HG03575 (cell line): Measurements from ENCODE around the gene ZNF521.

Source experiments
- ATAC-seq: cut with Tn5 transposase; IDR thresholded peaks from one replicate; pipeline ENCODE4 v1.9.1; 2021; ENCODE audit not compliant: unreplicated experiment, insufficient number of reproducible peaks, low FRiP score; ENCODE audit errors: extremely low read depth

The ZNF521 gene

DNA sequence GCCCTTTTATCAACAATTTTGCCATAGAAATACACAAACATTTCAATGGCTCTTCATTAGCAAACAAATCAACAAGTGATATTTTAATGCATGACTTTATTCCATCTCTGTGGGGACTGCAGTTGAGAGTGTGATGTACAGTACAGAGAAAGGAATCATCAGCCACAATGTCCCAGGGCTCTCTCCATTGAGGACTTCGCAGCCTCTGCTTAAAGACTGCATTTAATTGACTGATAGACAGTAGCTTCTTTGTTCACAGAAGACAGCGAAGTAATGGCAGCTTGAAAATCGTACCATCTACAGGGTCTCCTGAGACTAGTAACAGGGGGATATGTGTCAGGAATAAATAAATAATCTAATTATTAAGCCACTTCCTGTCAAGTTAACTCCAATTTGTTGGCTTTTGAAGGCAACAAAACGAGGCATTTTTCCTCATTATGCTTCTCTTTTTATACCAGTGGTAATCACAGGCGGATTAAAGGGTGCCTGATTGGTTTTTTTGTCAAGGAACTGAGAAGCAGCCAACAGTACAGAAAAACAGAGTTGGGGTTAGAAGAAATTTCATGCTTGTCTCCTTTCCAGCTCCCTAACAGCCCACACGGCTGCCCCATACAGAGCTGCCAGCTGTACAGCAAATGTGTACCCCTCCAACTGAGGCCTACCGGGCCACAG lies 164.3 kb downstream of the ZNF521 start:
- no peak for ATAC-seq

DNA sequence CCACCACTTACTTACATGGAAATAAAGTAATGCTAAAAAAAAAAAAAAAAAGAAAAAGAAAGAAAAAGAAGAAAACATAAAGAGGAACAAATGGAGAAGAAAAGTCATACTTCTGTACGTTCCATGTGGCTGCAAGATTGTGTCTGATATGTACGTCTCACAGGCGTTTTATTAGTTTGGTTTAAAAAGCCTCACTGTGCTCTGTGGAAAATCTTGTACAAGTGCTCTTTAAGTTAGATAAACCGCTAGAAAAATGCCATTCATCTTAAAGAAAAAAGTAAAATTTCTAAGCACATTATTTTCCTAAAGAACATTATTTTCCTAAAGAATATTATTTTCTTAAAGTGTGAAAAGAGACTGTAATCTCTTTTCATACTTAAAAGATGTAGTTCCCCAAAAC lies 165.1 kb downstream of the ZNF521 start:
- no peak for ATAC-seq

DNA sequence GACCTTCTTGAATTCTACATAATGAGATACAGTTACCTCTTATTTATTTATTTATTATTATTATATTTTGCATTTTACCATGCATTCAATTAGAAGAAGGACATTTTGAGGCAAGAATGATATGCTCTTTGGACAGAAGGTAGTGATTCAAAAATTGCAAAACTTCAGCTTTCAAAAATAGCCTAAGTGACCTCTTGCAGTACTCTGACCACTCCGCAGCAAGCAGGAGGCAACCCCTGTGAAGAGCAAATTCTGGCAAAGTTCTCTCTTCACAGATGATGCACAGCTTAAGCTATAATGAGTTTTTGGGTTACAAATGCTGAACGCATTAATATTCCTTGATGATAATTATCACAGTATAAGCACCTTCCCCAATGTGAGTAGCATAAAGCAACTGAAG lies 170.0 kb downstream of the ZNF521 start:
- no peak for ATAC-seq

DNA sequence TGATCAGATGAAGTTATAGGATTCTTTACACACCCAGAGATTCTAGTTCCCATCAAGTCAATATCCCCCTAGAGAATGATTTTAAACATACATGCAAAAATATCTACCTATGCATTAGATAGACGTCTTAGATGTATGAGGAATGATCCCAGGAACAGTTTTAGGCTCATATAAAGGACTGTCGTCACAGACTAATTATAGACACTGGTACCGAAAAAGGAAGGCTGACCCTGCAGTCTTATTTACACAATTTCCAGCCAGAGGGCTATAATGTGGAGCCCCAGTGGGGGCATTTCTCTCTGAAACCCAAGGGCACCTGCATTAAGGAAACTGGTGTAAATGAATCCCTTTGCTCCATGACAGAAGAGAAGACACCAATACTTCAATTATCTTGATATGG lies 170.4 kb downstream of the ZNF521 start:
- no peak for ATAC-seq

DNA sequence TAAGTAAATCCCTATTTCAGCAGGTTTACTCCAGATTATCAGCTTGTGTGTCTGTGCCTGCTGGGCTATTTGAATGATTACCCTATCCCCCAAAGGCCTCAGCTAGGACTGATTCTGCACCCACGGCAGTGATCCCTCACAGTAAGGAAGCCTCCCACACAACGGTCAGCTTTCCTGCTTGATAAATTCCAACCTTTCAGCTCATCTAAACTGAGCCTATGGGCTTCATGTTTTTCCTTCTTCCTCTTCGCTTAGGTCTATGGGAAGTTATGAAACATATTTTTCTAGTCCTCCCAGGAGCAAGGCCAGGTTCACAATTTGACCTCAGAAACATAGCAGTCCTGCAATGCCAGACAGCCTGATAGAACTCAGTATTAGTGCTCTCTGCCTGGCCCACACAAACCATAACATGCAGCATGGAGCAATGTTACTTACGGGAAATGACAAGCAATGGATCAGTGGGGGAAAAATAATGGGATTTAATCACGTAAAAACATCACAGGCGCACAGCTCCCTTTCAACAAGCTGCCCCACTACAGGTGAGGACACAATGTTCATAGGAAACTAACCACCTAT lies 170.9 kb downstream of the ZNF521 start:
- ATAC-seq = no peak

DNA sequence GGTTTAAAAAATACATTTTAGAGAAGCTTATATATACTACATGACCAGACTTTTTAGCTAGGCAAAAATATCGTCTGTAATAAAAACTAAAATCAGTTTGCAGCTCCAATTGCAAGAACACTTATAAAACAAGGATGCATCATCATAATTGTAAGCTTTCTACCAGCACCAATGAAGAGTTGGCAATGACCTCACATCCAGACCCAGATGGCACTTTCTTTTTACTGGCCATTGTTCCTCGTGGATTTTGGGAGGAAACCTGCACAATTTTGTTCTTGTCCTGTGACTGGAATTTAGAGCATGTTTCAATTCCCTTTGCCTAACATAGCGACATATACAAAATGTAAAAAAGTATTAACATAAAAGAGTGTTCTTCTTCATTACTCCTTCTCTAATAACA lies 174.3 kb downstream of the ZNF521 start:
- no peak for ATAC-seq

DNA sequence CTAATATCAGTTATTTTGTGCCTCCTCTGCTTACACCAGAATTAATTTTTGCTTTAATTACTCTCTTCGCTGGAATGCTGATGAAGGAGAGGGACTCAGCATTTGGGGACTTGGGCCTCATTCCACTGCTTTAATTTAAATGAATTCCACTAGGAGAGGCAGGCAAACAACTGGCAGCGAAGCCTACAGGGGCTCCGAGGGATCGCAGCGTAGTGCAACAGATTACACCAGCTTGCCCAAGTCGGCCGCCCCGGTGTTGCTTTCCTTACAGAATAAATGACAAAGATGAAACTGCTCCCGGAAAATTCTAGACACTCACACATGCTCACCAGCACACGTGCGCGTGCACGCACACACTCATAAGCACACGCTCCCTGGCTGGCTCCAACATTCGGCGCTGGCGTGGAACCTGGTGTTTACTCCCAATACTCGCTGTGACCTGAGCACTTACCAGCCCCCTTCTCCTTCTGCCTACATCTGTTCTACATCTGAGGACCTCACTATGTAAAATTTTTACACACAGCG lies 175.4 kb downstream of the ZNF521 start:
- no peak for ATAC-seq

DNA sequence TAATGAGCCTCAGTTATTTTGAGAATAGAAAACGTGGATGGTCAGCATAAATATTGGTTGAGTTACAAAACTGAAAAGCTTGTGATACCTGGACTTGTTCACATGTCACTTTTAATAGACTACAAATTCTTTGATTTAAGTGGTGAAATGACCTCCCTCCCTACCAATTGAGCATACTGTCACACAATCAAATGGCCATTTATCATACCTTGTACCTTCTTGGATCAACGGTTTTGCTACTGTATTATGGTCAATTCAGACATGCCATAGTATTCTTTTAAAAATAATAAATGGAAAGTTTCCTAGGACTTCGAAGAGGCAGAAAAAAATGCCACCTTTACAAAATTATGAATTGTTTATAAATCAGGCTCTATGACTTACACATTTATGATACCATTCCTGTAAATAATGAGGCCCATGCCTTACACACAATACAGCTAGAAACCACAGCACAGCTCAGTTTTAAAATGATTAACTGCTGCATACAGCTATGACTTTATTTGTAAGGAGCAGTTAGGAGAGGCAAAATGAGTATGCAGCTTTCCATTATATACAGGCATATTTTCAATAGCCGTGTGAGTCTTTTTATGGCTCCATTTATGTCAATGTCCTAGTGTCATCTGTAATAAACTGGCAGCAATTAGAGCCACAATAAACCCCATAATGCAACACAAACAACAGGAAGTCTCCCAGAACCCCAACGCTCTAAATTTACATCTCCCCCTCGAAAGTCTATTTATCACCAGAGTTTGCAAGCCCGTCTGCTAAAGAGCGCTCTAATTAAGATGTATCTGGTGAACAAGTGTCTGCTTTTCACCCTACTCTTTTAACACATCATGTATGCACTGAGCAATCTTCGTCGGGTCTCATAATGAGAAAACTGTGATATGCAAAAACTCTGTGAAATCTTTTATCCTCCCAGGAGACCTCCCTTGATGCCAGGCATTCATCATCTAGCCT lies 176.1 kb downstream of the ZNF521 start:
- no peak for ATAC-seq

DNA sequence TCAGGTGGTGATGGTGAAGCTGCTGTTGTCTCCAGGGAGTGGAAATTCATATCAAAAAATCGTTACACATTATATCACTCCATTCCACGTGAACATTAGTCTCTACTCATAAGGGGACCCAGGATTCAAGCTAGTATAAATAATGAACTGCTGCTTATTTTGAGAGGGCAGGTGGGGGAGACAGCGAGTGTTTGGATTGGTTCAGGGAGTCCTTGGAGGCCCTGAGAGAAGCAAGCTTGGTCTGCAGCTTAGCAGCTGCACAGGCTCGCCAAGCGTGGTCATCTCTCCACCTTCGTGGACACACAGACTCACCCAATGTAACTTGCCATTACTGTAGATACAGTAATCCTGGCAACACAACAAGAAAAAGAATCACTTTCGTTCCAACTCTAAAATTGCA lies 177.6 kb downstream of the ZNF521 start:
- ATAC-seq = no peak

DNA sequence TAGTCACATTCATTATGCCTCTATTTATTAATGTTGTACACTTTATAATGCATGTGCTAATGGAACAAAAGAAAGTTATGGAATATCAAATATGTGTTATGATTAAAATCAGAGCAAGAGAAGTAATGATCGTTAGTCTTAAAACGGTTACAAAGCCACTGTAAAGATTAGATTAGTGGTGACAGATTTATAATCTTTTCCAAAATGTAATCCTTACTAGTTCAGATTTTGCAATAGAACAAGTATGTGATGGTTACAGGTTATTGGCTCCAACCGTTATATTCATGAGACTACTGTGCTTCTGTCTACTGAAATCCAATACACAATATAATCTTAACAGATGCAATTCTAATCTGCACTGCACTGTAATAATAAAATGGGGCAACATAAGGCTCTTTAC lies 180.6 kb downstream of the ZNF521 start:
- no peak for ATAC-seq

DNA sequence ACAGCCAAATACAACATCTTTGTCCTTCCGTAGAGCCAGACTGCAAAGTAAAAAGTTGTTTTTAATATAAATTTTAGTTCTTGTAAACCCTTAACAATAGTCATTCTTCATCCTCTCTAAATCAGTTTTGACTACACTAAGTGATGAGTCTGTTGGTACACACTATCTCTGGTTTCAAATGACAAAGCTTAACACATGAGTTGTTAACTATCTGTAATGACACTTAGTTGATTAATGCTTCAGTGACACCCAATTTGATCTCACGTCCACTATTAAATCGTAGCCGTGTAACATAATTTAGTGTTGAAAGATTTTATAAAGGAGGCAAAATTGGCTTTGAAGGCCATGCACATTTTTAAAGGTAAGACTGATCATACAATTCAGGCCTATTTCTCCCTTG lies 181.6 kb downstream of the ZNF521 start:
- ATAC-seq = no peak

DNA sequence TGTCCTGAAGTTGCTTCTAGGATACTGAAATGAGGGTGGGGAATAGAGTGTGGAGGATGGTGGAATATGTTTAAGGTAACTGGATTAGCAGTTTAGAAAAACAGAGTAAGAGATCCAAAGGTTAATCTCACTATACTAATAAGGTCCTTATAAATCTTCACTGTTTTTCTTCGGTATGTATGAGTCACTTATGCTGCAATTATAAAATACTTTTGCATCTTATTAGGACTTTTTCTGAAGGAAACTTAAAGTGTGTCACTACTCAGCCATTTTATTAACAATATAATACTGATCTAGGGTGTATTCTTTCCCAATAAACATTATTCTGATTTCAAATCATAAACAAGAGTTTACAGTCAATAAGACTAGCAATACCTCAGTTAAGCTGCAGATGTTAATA lies 182.3 kb downstream of the ZNF521 start:
- no peak for ATAC-seq

DNA sequence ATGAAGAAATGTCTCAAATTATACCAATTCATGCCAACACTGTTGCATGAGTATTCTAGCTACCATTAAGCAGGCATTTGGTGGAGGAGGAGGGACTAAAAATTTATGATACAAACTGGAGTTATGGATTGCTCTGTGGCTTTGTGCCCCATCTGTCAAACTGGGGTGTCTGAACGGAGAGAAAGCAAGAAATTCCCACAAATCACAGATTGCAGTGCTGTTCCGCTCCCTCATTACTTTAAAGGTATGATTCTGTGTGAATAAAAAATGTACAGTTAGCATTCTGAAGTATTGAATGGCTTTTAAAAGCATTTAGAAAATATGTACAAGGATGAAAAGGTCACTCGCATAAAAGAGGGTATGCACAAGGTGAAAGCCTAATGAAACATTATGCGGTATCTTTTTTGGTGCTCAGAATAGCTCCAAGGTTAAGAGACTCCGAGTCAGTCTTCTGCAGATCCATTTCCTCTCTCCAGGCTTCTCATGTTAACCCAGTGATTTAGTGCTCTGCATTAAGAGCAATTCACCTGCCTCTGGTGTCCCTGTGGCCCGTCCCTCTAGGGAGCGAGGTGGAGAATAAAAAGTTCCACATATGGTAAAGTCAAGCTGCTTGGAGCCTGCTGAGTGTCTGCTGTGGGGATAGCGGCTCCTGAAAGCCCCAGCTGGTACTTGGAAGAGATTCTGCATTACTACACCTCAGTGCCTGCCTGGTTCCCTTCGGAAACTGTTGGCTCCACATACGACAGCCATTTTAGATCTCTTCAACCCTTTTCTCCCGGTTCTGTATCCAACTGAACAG lies 184.2 kb downstream of the ZNF521 start:
- ATAC-seq = no peak

DNA sequence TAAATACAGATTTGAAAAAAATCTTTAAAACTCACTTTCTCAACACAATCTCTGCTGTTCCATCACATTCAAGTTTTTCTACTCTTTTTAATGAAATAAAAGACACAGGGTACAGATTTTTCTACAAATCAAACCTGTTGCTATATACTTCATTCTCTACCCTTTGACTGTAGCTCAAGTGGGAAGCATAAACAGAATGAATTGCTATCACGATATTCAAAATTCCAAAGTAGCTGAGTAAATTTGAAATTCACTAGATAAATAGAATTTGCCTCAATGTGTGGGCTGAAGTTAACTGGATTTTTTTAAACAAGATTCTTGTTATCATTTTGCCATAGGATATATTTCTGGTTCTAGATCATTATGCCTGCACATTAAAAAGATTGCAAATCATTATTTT lies 185.9 kb downstream of the ZNF521 start:
- ATAC-seq = no peak

DNA sequence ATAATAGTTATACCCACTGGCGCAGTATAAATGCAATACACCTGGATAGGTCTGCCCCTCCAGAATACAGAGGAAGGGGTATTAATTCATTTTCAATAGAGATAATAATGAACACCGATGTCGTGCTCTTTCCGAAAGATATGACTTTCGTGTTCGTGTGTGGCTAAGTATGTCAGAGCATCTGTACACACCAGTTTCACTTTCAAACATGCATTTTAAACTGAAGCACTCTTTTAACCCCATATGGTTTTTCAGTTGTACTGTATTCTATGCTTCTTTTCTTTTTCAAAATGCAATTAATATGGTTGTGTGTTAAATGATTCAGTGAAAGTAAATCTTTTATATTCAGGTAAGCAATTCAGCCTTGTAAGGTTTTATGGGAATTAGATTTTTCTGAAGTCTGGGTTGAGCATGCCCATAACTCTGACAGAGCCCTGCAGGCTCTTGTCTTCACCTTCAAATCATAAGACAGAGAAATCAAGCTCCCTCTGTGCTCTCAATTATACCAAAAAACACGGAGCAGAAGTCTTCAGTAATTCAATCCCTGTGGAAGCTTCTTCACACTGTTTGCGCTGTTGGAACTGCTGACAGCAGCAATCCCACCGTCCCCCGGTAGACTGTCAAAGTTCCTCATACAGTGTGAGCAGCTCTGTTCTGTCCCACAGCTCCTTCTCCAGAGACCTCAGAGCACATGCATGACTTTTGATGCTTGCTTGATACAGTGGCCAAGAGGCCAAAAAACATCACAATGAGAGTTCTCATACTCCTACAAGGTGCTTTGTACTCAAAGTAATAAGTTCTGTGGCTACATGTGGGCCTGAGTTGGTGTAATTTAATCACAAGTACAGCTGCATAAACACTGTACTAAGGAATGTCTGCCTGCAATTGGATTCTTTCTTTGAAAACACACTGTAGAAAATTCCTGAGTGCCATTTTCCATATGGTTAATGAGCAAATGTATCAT lies 186.8 kb downstream of the ZNF521 start:
- ATAC-seq = peak; percentile 77

DNA sequence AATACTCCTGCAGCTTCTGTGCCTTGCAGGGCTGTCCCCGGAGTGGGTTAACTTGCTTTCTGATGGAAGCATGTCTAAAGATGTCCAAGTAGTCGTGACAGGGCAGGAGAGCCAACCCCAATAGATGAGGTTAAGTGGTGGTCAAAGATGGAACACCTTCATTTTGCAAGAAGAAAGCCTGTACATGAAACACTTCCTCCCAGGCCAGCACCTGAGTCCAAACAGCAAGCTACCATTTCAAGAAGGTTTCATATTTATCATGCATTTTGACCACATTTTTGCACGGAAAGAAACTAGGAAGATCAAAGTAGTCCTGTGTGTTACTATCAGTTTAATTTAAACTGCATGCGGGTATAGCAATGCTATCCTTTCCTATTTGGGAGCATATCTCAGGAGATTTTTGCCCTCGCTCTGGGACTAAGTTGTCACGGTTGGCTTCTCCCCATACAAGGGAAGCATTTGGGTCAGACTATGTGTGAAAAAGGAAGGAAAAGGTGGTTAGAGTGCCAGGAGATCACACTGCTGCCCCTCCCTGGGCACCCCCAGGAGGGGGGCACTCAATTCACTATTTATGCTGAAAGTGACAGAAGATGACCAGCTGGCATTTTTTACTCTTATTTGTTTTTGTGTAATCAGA lies 187.6 kb downstream of the ZNF521 start:
- no peak for ATAC-seq

DNA sequence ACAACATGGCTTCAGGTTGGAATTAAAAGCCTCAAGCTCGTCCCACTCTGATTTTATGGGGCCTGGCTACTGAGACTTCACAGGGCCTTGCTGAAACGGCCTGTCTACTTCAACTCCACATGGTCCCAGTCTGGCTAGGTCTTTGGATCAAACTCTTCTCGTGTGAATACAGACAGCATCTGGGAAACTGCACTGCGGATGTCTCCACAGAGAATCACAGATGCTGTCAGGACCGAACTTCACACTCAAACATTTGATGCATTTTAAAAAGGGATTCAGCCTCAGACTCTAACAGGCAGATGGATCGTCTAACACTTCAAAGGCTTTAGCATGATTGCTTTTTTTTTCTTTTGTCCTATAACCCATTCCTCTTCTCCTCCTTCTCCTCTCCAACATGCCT lies 198.5 kb downstream of the ZNF521 start:
- no peak for ATAC-seq
